ENCODE results near the gene PIWIL1. TPM values are rescaled to one million over a fixed set of nuclear protein-coding genes. Genes with fewer than 3 reads are reported as not detected.

PIWIL1 gene
- total and polyA plus RNA-seq, 2 donors (not counting 3 experiments of a cell fraction or from before 2014, with no cell fraction given) = not detected

DNA sequence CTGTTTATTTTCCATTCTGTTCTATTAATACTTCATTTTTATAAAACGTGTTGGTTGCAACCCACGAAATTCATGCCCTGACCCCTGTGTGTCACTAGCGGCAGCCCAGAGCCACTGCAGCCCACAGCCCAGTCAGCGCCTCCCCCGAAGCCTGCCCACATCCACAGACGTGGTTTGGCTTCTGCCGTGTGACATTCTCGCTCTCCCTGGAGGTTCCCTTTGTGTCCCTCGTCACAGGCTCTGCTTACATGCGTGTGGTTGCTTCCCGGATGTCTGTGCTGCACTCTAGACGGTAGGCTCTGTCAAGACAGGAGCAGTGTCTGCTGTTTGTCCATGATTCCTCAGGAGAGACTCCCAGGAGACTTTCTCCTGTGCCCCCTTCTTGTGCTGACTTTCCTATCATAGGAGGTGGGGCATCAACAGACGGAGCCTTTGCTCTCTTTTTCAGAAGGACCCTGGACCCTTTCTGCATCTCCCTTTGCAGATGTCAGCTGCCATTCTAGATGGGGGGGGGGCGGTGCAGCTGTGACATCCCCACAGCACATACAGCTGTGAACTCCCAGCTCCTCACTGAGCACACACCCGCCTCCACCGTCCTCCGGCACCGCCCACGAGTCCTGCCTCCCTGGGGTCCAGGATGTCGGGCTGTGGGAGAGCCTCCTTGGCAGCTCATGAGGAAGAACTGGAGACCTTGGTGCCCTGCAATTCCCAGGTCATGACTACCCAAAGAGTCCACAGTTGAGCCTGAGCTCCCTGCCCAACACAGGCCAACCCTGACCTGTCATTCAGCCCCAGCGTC lies 36.8 kb upstream of the PIWIL1 start:
- no peak overlapping the region for H2AFZ ChIP-seq (ENCODE audit: low read depth, low read length)
- DNase-seq (ENCODE audit: low read depth, low spot score) (no peak), FAIRE-seq (no peak)
- H3K27me3 ChIP-seq (ENCODE audit: control insufficient read depth in 2 of 2, insufficient read depth in 2 of 2, low read length in 2 of 2) = no peaks in the 10 kb centered on the region
- H3K9me1 ChIP-seq (replicated peaks; ENCODE audit: control insufficient read depth, extremely low read depth, insufficient read depth, low read length) = no peaks in the 10 kb centered on the region
- H3K4me3 ChIP-seq (replicated peaks in 1 of 3; ENCODE audit: insufficient read depth in 1 of 3, low read depth in 1 of 3, low read length in 3 of 3) = no peak overlapping the region
- H3K79me2 ChIP-seq (ENCODE audit: control insufficient read depth, insufficient read depth, low read length) = no peaks in the 10 kb centered on the region
- dilution Hi-C loops (cut with MboI; ENCODE audit: extremely low pct_ligation_motif_present, low sequenced_read_pairs) = no loop called here
- TF ChIP-seq JUN (IDR thresholded peaks at IDR 0.05; ENCODE audit: borderline replicate concordance, insufficient read depth, insufficient read length, low read depth) = no peak
- TF ChIP-seq, protein P1, sequence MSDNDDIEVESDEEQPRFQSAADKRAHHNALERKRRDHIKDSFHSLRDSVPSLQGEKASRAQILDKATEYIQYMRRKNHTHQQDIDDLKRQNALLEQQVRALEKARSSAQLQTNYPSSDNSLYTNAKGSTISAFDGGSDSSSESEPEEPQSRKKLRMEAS (IDR thresholded peaks at IDR 0.05; ENCODE audit: insufficient read depth, insufficient read length) = no peak
- TF ChIP-seq POLR2A (IDR thresholded peaks at IDR 0.05; ENCODE audit: low read depth, low read length) = no peak
- no peak for TF ChIP-seq MYC (IDR thresholded peaks at IDR 0.05; ENCODE audit: low read depth, low read length)
- TF ChIP-seq POLR2AphosphoS5 (IDR thresholded peaks at IDR 0.05; ENCODE audit: insufficient read depth, low read depth, low read length) = no peak
- no peak for TF ChIP-seq FOS (IDR thresholded peaks at IDR 0.05; ENCODE audit: borderline replicate concordance, insufficient read depth, low read length)
- TF ChIP-seq, protein P2, sequence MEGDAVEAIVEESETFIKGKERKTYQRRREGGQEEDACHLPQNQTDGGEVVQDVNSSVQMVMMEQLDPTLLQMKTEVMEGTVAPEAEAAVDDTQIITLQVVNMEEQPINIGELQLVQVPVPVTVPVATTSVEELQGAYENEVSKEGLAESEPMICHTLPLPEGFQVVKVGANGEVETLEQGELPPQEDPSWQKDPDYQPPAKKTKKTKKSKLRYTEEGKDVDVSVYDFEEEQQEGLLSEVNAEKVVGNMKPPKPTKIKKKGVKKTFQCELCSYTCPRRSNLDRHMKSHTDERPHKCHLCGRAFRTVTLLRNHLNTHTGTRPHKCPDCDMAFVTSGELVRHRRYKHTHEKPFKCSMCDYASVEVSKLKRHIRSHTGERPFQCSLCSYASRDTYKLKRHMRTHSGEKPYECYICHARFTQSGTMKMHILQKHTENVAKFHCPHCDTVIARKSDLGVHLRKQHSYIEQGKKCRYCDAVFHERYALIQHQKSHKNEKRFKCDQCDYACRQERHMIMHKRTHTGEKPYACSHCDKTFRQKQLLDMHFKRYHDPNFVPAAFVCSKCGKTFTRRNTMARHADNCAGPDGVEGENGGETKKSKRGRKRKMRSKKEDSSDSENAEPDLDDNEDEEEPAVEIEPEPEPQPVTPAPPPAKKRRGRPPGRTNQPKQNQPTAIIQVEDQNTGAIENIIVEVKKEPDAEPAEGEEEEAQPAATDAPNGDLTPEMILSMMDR (IDR thresholded peaks at IDR 0.05; ENCODE audit: extremely low read depth in 1 of 2, insufficient read depth in 1 of 2, low read depth in 1 of 2, low read length in 2 of 2) = no peak
- TF ChIP-seq GATA2 (IDR thresholded peaks at IDR 0.05; ENCODE audit: insufficient read depth, insufficient read length, low read depth, low read length) = no peak
- no peak for TF ChIP-seq EZH2 (IDR thresholded peaks at IDR 0.05; ENCODE audit: borderline replicate concordance, low read depth, low read length, severe bottlenecking)
- no peak overlapping the region for H3K4me2 ChIP-seq (ENCODE audit: insufficient read depth, low read length)
- ChIA-PET CTCF (no interaction called here), POLR2A (no interaction called here)
- H3K36me3 ChIP-seq (ENCODE audit: control insufficient read depth in 2 of 2, extremely low read depth in 1 of 2, insufficient read depth in 2 of 2, low read length in 2 of 2) = no peaks in the 10 kb centered on the region
- H3K9me3 ChIP-seq (replicated peaks; ENCODE audit: control insufficient read depth, insufficient read depth, low read length) = peaks cover 3% of the 10 kb centered on the region
- no peak overlapping the region for H3K9ac ChIP-seq (replicated peaks; ENCODE audit: extremely low read depth, insufficient read depth, low read length)
- intact Hi-C loops (cut with micrococcal nuclease) = no loop called here
- H4K20me1 ChIP-seq (replicated peaks; ENCODE audit: control insufficient read depth, extremely low read depth, insufficient read depth, low read length) = no peaks in the 10 kb centered on the region
- no peak overlapping the region for H3K27ac ChIP-seq (ENCODE audit: insufficient read depth, low read depth, low read length)
- no peaks in the 10 kb centered on the region for H3K4me1 ChIP-seq (ENCODE audit: control insufficient read depth, extremely low read depth, insufficient read depth, low read length)
- no TSS peak for BruUV-seq (replicated peaks)

Data from endothelial cell of umbilical vein (primary cell).